Endothelial cell of umbilical vein (primary cell): ENCODE measurements around the gene PIK3AP1. TPM values are rescaled to one million over a fixed set of nuclear protein-coding genes. Genes with fewer than 3 reads are reported as not detected.

ENCODE experiments used
- BruUV-seq: library from RNA; stranded (reverse); fragments of 400-500 nt; replicated peaks from 2 replicates; lab custom pipeline; 2021; lab: Mats Ljungman, UMichigan
- CTCF ChIA-PET: fragments of 300-600, 350-600 bp; sonication (Branson Sonifier 250); formaldehyde crosslinking; loops from one replicate; lab custom pipeline; 2021; ENCODE audit warnings: antibody characterized with exemption, inconsistent platforms; lab: Charles Lee
- POLR2A ChIA-PET: fragments of 300-600, 350-600 bp; sonication (Branson Sonifier 250); formaldehyde crosslinking; loops from one replicate; lab custom pipeline; 2021; ENCODE audit warnings: antibody characterized with exemption, inconsistent platforms; lab: Charles Lee
- DNase-seq: peaks from one replicate; pipeline ENCODE4 v3.0.0-alpha.2; 2011; ENCODE audit warnings: low read depth, low spot score
- FAIRE-seq: peaks from 2 replicates; lab custom pipeline; 2011; peaks lifted over from hg19 to GRCh38; lab: Jason Lieb, UNC
- H2AFZ ChIP-seq: 2 replicates; pipeline ENCODE4 v1.6.0; 2012; ENCODE audit warnings: low read depth, low read length, control low read depth, inconsistent platforms
- H3K27ac ChIP-seq: 2 replicates; pipeline ENCODE4 v1.5.1; 2011; ENCODE audit warnings: low read depth, mild to moderate bottlenecking, control low read depth, low read length, moderate library complexity; ENCODE audit not compliant: insufficient read depth
- H3K27me3 ChIP-seq, 2 experiments: 2 replicates each; pipeline versions ENCODE4 v1.6.0 to v1.6.1; 2011; ENCODE audit warnings: low read length in 2 of 2, mixed read lengths in 1 of 2; ENCODE audit not compliant: control insufficient read depth in 2 of 2, insufficient read depth in 2 of 2
- H3K36me3 ChIP-seq, 2 experiments: 2 replicates in 1 of 2; 3 replicates in 1 of 2; pipeline ENCODE4 v1.5.1; 2011; ENCODE audit warnings: low read length in 2 of 2, mild to moderate bottlenecking in 1 of 2, moderate library complexity in 1 of 2; ENCODE audit not compliant: control insufficient read depth in 2 of 2, insufficient read depth in 2 of 2; ENCODE audit errors: extremely low read depth in 1 of 2
- H3K4me1 ChIP-seq: 3 replicates; pipeline ENCODE4 v1.5.1; 2011; ENCODE audit warnings: mild to moderate bottlenecking, low read length; ENCODE audit not compliant: control insufficient read depth, insufficient read depth; ENCODE audit errors: extremely low read depth
- H3K4me2 ChIP-seq: 2 replicates; pipeline ENCODE4 v1.6.1; 2011; ENCODE audit warnings: low read length, control low read depth, mixed read lengths; ENCODE audit not compliant: insufficient read depth
- H3K4me3 ChIP-seq, 3 experiments: fragments of 200-600 bp in 1 of 3; sonication (generic), shearing (Covaris generic) in 1 of 3; replicated peaks in 1 of 3; 2 replicates each; pipeline ENCODE4 v1.5.1; 2011 to 2016; ENCODE audit warnings: control low read depth in 3 of 3, low read length in 3 of 3, mild to moderate bottlenecking in 2 of 3, inconsistent platforms in 1 of 3, low read depth in 1 of 3, moderate library complexity in 1 of 3; ENCODE audit not compliant: insufficient read depth in 1 of 3
- H3K79me2 ChIP-seq: 2 replicates; pipeline ENCODE4 v1.6.0; 2012; ENCODE audit warnings: low read length, inconsistent platforms; ENCODE audit not compliant: control insufficient read depth, insufficient read depth
- H3K9ac ChIP-seq: replicated peaks from 2 replicates; pipeline ENCODE3; 2011; ENCODE audit warnings: low read length, control low read depth; ENCODE audit not compliant: insufficient read depth; ENCODE audit errors: extremely low read depth
- H3K9me1 ChIP-seq: replicated peaks from 3 replicates; pipeline ENCODE4 v1.6.0; 2011; ENCODE audit warnings: mild to moderate bottlenecking, low read length; ENCODE audit not compliant: control insufficient read depth, insufficient read depth; ENCODE audit errors: extremely low read depth
- H3K9me3 ChIP-seq: replicated peaks from 2 replicates; pipeline ENCODE4 v1.5.1; 2012; ENCODE audit warnings: low read length, inconsistent platforms; ENCODE audit not compliant: control insufficient read depth, insufficient read depth
- H4K20me1 ChIP-seq: replicated peaks from 2 replicates; pipeline ENCODE3; 2011; ENCODE audit warnings: mild to moderate bottlenecking, low read length; ENCODE audit not compliant: control insufficient read depth, insufficient read depth; ENCODE audit errors: extremely low read depth
- EZH2 ChIP-seq: IDR thresholded peaks from 2 replicates; pipeline ENCODE4 v1.6.1; 2012; ENCODE audit warnings: borderline replicate concordance, low read depth, mild to moderate bottlenecking, moderate library complexity, low read length, inconsistent platforms; ENCODE audit not compliant: severe bottlenecking
- FOS ChIP-seq: IDR thresholded peaks from 2 replicates; pipeline ENCODE4 v1.6.1; 2011; ENCODE audit warnings: mild to moderate bottlenecking, low read length, moderate library complexity, borderline replicate concordance; ENCODE audit not compliant: insufficient read depth
- GATA2 ChIP-seq: IDR thresholded peaks from 2 replicates; pipeline ENCODE4 v1.7.0; 2011; ENCODE audit warnings: low read depth, mild to moderate bottlenecking, moderate library complexity, mixed read lengths, low read length; ENCODE audit not compliant: insufficient read length, insufficient read depth
- JUN ChIP-seq: IDR thresholded peaks from 2 replicates; pipeline ENCODE4 v1.6.1; 2011; ENCODE audit warnings: borderline replicate concordance, low read depth; ENCODE audit not compliant: insufficient read length, insufficient read depth
- MYC ChIP-seq: IDR thresholded peaks from one replicate; pipeline ENCODE4 v1.6.1; 2011; ENCODE audit warnings: mild to moderate bottlenecking, low read depth, low read length
- POLR2A ChIP-seq: IDR thresholded peaks from 2 replicates; pipeline ENCODE4 v1.6.1; 2012; ENCODE audit warnings: low read depth, mild to moderate bottlenecking, control low read depth, low read length
- POLR2AphosphoS5 ChIP-seq: IDR thresholded peaks from 2 replicates; pipeline ENCODE4 v1.6.1; 2012; ENCODE audit warnings: low read depth, mild to moderate bottlenecking, control low read depth, low read length, moderate library complexity; ENCODE audit not compliant: insufficient read depth
- dilution Hi-C: fragments of 300-500 bp; cut with MboI; formaldehyde crosslinking; loops from one replicate; pipeline ENCODE4 v1.15.0; 2019; ENCODE audit warnings: low sequenced_read_pairs; ENCODE audit not compliant: extremely low pct_ligation_motif_present
- intact Hi-C: fragments of 100-400 bp; cut with micrococcal nuclease; formaldehyde crosslinking; loops from one replicate; pipeline ENCODE4 v1.10.0; 2022
- polyA plus RNA-seq, 4 experiments: library from polyadenylated mRNA; depleted of rRNA in 3 of 4; stranded (reverse) in 3 of 4; unstranded in 1 of 4; fragments of >200 nt; gene quantifications; 2 replicates each; pipeline versions ENCODE4 v1.2.1 to v1.2.3, GENCODE V29; 2011 to 2012; ENCODE audit warnings: missing spikeins in 1 of 4
- total RNA-seq: library from RNA; stranded (reverse); gene quantifications from 2 replicates; pipeline ENCODE4 v1.2.3, GENCODE V29; 2021
- TF ChIP-seq, protein P1 (sequence below), 2 donors: IDR thresholded peaks; 1 replicate in 1 of 2; 2 replicates in 1 of 2; pipeline ENCODE4 v1.5.1; 2011; ENCODE audit warnings: low read length in 2 of 2, mild to moderate bottlenecking in 2 of 2, moderate library complexity in 2 of 2, control low read depth in 1 of 2, inconsistent platforms in 1 of 2, low read depth in 1 of 2; ENCODE audit not compliant: insufficient read depth in 1 of 2; ENCODE audit errors: extremely low read depth in 1 of 2
- TF ChIP-seq, protein P2 (sequence below): IDR thresholded peaks from 2 replicates; pipeline ENCODE4 v1.6.1; 2011; ENCODE audit not compliant: insufficient read depth, insufficient read length

PIK3AP1 gene
- total and polyA plus RNA-seq, 2 donors (not counting 3 experiments of a cell fraction or from before 2014, with no cell fraction given) = 0.04 TPM; not detected in 1

GRCh38 chr10:96688789-96689188 lies 31.5 kb downstream of the PIK3AP1 start:
- Histone ChIP-seq H3K27ac (no peak overlapping the region), H3K79me2 (no peaks in the 10 kb centered on the region), H2AFZ (no peak overlapping the region), H3K9me1 (no peaks in the 10 kb centered on the region), H4K20me1 (no peaks in the 10 kb centered on the region), H3K9me3 (no peaks in the 10 kb centered on the region), H3K27me3 (no peaks in the 10 kb centered on the region), H3K36me3 (no peaks in the 10 kb centered on the region), H3K4me1 (no peaks in the 10 kb centered on the region), H3K9ac (no peak overlapping the region), H3K4me2 (no peak overlapping the region), H3K4me3 (no peak overlapping the region)
- no TSS peak for BruUV-seq
- DNase-seq (no peak), FAIRE-seq (no peak)
- no peak for TF ChIP-seq FOS
- ChIA-PET CTCF (no interaction called here), POLR2A (no interaction called here)
- intact Hi-C loops (no loop called here), dilution Hi-C loops (no loop called here)

- no peaks in the 10 kb centered on the region for H3K27me3 ChIP-seq
- no peaks in the 10 kb centered on the region for H3K9me1 ChIP-seq
- no peak for TF ChIP-seq FOS
- TF ChIP-seq POLR2A = no peak
- no peak for TF ChIP-seq POLR2AphosphoS5
- no peak for TF ChIP-seq GATA2
- no peak for TF ChIP-seq JUN
- TF ChIP-seq, protein P1, sequence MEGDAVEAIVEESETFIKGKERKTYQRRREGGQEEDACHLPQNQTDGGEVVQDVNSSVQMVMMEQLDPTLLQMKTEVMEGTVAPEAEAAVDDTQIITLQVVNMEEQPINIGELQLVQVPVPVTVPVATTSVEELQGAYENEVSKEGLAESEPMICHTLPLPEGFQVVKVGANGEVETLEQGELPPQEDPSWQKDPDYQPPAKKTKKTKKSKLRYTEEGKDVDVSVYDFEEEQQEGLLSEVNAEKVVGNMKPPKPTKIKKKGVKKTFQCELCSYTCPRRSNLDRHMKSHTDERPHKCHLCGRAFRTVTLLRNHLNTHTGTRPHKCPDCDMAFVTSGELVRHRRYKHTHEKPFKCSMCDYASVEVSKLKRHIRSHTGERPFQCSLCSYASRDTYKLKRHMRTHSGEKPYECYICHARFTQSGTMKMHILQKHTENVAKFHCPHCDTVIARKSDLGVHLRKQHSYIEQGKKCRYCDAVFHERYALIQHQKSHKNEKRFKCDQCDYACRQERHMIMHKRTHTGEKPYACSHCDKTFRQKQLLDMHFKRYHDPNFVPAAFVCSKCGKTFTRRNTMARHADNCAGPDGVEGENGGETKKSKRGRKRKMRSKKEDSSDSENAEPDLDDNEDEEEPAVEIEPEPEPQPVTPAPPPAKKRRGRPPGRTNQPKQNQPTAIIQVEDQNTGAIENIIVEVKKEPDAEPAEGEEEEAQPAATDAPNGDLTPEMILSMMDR (IDR thresholded peaks at IDR 0.05; ENCODE audit: extremely low read depth in 1 of 2, insufficient read depth in 1 of 2, low read depth in 1 of 2, low read length in 2 of 2) = no peak
- TF ChIP-seq EZH2 = no peak
- no peak for TF ChIP-seq MYC
- TF ChIP-seq, protein P2, sequence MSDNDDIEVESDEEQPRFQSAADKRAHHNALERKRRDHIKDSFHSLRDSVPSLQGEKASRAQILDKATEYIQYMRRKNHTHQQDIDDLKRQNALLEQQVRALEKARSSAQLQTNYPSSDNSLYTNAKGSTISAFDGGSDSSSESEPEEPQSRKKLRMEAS = no peak
- DNase-seq = no peak
- H3K4me2 ChIP-seq = no peak overlapping the region
- H2AFZ ChIP-seq = no peak overlapping the region
- no peak overlapping the region for H3K9ac ChIP-seq
- dilution Hi-C loops = no loop called here
- no peaks in the 10 kb centered on the region for H3K36me3 ChIP-seq
- intact Hi-C loops = no loop called here
- no peak for FAIRE-seq
- no peak overlapping the region for H3K27ac ChIP-seq
- ChIA-PET POLR2A (no interaction called here), CTCF (no interaction called here)
- H3K4me3 ChIP-seq = no peak overlapping the region
- BruUV-seq = no TSS peak
- no peaks in the 10 kb centered on the region for H3K4me1 ChIP-seq
- no peaks in the 10 kb centered on the region for H3K79me2 ChIP-seq
- no peaks in the 10 kb centered on the region for H4K20me1 ChIP-seq
- no peaks in the 10 kb centered on the region for H3K9me3 ChIP-seq
Measured at GRCh38 chr10:96687317-96688012, 32.8 kb downstream of the PIK3AP1 start.
